ENCODE results near the gene PTPRT.

DNA sequence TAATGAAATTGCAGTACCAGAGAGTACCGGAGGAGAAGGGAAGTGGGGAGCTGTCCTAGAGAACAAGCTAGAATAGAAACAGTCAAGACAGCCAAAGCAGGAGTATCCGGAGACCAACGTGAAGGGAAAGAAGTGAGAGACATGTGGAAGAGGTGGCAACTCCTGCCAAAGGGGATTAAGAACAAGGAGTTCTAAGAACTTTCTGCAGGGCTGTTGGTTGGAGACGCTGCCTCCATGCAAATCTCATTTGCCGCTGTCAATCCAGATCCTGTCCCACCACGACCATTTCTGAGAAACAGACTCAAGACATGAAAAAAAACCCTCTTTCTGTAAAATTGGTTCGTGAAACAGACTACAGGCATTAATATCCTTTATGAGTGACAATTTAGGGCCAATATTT lies 595.7 kb downstream of the PTPRT start:
- TF ChIP-seq, protein P1, sequence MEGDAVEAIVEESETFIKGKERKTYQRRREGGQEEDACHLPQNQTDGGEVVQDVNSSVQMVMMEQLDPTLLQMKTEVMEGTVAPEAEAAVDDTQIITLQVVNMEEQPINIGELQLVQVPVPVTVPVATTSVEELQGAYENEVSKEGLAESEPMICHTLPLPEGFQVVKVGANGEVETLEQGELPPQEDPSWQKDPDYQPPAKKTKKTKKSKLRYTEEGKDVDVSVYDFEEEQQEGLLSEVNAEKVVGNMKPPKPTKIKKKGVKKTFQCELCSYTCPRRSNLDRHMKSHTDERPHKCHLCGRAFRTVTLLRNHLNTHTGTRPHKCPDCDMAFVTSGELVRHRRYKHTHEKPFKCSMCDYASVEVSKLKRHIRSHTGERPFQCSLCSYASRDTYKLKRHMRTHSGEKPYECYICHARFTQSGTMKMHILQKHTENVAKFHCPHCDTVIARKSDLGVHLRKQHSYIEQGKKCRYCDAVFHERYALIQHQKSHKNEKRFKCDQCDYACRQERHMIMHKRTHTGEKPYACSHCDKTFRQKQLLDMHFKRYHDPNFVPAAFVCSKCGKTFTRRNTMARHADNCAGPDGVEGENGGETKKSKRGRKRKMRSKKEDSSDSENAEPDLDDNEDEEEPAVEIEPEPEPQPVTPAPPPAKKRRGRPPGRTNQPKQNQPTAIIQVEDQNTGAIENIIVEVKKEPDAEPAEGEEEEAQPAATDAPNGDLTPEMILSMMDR (IDR thresholded peaks at IDR 0.05; ENCODE audit: low read length), result no peak
- TF ChIP-seq EZH2phosphoT487 (IDR thresholded peaks at IDR 0.05; ENCODE audit: low read length), result no peak

Measured in MM.1S (cell line).